ENCODE data around the gene VWA7.
A peak's percentile ranks its signal among the peaks of the same experiment; 100 is the strongest.
"Not testable (repeated sequence)": the region's sequence is repeated elsewhere in the genome, so short reads cannot be mapped to it uniquely, and the experiment has no call there.

Gene VWA7

GRCh38 chr6:31776989-31777666 lies at the start of gene VWA7:
Gene VWA7 (minus strand): TSS chr6:31777328. CDS start chr6:31776779, 549 bp downstream.
- DNase-seq (ENCODE audit: low read depth) = peak; percentile 53

- DNase-seq (ENCODE audit: low read depth) = no peak
Observed at GRCh38 chr6:31826793-31827285, 49.7 kb upstream of the VWA7 start.

- DNase-seq (ENCODE audit: low read depth) = no peak
Observed at GRCh38 chr6:31825553-31825952, 48.4 kb upstream of the VWA7 start.

- not testable (repeated sequence) for DNase-seq (ENCODE audit: low read depth)
Observed at GRCh38 chr6:31823592-31824196, 46.6 kb upstream of the VWA7 start.

- peak; percentile 55 for DNase-seq (ENCODE audit: low read depth)
Observed at GRCh38 chr6:31822036-31822821, 45.1 kb upstream of the VWA7 start.

GRCh38 chr6:31821301-31822035 lies 44.3 kb upstream of the VWA7 start:
- DNase-seq (ENCODE audit: low read depth) = peak; percentile 45

- not testable (repeated sequence) for DNase-seq (ENCODE audit: low read depth)
Observed at GRCh38 chr6:31820399-31820798, 43.3 kb upstream of the VWA7 start.

- DNase-seq (ENCODE audit: low read depth) = no peak
Observed at GRCh38 chr6:31819871-31820299, 42.8 kb upstream of the VWA7 start.

- not testable (repeated sequence) for DNase-seq (ENCODE audit: low read depth)
Observed at GRCh38 chr6:31817929-31818511, 40.9 kb upstream of the VWA7 start.

GRCh38 chr6:31817133-31817928 lies 40.2 kb upstream of the VWA7 start:
- DNase-seq (ENCODE audit: low read depth) = not testable (repeated sequence)

GRCh38 chr6:31815025-31815838 lies 38.1 kb upstream of the VWA7 start, which contains the start of the genes HSPA1A and HSPA1L:
Gene HSPA1A (plus strand): TSS chr6:31815543. CDS start chr6:31815757, 214 bp downstream.
Gene HSPA1L (minus strand): TSS chr6:31815283. CDS start chr6:31811972, 3,311 bp downstream.
- DNase-seq (ENCODE audit: low read depth) = peak; percentile 49

GRCh38 chr6:31814677-31815024 lies 37.5 kb upstream of the VWA7 start:
- DNase-seq (ENCODE audit: low read depth) = peak; percentile 59

GRCh38 chr6:31813465-31813849 lies 36.3 kb upstream of the VWA7 start:
- no peak for DNase-seq (ENCODE audit: low read depth)

GRCh38 chr6:31811645-31812044 lies 34.5 kb upstream of the VWA7 start:
- DNase-seq (ENCODE audit: low read depth) = no peak

GRCh38 chr6:31808599-31808998 lies 31.5 kb upstream of the VWA7 start:
- DNase-seq (ENCODE audit: low read depth) = not testable (repeated sequence)

GRCh38 chr6:31806470-31807272 lies 29.5 kb upstream of the VWA7 start, which contains the start of gene LSM2:
Gene LSM2 (minus strand): TSS chr6:31806966. CDS start chr6:31806757, 209 bp downstream.
- DNase-seq (ENCODE audit: low read depth) = peak; percentile 96

GRCh38 chr6:31805939-31806469 lies 28.9 kb upstream of the VWA7 start:
- no peak for DNase-seq (ENCODE audit: low read depth)
